D721Med (cell line): ENCODE data around the gene SIM2.

Experiments used
- DNase-seq: peaks from one replicate; pipeline ENCODE4 v3.0.0; 2011; ENCODE audit warnings: low spot score; ENCODE audit not compliant: insufficient read length
- FAIRE-seq: peaks from 2 replicates; lab custom pipeline; 2011; peaks lifted over from hg19 to GRCh38; lab: Jason Lieb, UNC
- TF ChIP-seq, protein P1 (sequence below): IDR thresholded peaks from 2 replicates; pipeline ENCODE4 v1.5.1; 2012; ENCODE audit warnings: mild to moderate bottlenecking, control low read depth; ENCODE audit not compliant: insufficient read depth; ENCODE audit errors: missing control alignments

Gene SIM2

DNA sequence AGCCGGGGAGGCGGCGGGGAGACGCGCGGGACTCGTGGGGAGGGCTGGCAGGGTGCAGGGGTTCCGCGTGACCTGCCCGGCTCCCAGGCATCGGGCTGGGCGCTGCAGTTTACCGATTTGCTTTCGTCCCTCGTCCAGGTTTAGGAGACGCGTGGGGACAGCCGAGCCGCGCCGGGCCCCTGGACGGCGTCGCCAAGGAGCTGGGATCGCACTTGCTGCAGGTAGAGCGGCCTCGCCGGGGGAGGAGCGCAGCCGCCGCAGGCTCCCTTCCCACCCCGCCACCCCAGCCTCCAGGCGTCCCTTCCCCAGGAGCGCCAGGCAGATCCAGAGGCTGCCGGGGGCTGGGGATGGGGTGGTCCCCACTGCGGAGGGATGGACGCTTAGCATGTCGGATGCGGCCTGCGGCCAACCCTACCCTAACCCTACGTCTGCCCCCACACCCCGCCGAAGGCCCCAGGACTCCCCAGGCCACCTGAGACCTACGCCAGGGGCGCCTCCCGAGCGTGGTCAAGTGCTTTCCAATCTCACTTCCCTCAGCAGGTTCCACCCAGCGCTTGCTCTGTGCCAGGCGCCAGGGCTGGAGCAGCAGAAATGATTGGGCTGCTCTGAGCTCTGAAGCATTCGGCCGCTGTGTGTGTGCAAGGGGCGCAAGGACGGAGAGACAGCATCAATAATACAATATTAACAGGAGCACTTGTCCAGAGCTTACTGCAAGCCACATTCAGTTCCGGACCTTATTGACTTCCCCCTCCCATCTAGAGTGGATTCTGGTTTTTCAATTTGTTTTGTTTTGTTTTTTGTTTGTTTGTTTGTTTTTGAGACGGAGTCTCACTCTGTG, 10.3 kb downstream of the SIM2 start:
- DNase-seq (no peak), FAIRE-seq (no peak)
- TF ChIP-seq, protein P1, sequence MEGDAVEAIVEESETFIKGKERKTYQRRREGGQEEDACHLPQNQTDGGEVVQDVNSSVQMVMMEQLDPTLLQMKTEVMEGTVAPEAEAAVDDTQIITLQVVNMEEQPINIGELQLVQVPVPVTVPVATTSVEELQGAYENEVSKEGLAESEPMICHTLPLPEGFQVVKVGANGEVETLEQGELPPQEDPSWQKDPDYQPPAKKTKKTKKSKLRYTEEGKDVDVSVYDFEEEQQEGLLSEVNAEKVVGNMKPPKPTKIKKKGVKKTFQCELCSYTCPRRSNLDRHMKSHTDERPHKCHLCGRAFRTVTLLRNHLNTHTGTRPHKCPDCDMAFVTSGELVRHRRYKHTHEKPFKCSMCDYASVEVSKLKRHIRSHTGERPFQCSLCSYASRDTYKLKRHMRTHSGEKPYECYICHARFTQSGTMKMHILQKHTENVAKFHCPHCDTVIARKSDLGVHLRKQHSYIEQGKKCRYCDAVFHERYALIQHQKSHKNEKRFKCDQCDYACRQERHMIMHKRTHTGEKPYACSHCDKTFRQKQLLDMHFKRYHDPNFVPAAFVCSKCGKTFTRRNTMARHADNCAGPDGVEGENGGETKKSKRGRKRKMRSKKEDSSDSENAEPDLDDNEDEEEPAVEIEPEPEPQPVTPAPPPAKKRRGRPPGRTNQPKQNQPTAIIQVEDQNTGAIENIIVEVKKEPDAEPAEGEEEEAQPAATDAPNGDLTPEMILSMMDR: no peak

DNA sequence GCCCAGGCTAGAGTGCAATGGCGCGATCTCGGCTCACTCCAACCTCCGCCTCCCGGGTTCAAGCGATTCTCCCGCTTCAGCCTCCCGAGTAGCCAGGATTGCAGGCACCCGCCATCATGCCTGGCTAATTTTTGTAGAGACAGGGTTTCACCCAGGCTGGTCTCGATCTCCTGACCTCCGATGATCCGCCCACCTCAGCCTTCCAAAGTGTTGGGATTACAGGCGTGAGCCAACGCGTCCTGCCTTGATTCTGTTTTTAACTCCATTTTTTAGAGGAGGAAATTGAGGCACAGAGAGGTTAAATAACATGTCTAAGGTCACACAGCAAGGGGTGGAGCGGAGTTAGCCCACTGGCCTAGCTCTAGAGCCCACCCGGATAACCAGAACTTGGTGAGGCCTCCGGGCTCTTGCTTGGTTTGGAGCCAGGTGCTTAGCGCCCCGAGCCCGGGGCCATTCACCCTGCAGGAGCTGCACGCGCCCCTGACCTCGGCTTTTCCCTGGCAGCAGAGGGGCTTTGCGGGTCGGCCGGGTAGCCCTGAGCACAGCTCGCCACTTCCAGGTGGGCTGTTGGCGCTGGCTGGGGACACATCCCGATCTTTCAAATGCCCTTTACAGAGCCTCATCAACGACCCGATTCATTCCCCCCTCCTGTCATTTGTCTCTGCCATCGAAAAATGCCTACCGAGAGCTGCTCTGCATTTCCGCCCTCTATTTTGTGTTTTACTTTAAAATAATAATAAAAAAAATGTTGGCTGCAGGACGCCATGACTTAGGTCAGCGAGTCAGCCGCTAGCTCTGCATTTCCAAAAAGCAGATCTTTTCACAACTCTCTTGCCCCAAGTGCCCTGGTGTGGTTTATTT, 11.2 kb downstream of the SIM2 start:
- FAIRE-seq (no peak), DNase-seq (no peak)
- TF ChIP-seq, protein P1: no peak

DNA sequence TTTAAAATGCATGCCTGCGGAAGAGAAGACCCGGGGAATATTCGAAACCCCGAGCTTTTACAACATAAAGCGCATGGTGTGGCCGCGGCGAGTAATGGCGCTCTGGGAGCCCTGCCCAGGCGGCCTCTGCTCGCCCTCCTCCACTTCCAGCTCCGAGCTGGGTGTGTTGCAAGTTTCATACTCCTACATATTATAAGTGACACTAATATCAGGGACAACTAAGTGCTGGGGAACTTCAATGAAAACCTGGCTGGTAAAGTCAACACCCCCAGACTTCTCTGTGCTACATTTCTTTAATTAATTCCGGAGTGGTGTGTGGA, 11.8 kb downstream of the SIM2 start:
- TF ChIP-seq, protein P1: no peak
- no peak for FAIRE-seq
- no peak for DNase-seq

DNA sequence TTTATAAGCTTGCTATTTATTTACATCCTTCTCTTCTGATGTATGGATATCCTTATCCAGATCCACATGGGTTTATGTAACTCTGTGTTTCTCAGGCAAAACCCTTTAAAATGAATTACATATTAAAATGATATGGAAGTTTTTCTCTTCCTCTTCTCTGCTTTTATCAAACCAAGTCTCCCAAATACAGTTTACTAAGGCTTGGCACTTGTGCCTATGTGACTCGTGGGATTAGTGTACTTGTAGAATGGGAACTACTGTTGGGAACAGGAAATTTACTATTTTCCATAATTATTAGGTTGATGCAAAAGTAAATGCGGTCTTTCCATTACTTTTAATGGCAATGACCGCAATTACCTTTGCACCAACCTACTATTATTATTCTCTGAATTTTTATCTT, 14.8 kb downstream of the SIM2 start:
- FAIRE-seq (no peak), DNase-seq (no peak)
- TF ChIP-seq, protein P1: no peak

DNA sequence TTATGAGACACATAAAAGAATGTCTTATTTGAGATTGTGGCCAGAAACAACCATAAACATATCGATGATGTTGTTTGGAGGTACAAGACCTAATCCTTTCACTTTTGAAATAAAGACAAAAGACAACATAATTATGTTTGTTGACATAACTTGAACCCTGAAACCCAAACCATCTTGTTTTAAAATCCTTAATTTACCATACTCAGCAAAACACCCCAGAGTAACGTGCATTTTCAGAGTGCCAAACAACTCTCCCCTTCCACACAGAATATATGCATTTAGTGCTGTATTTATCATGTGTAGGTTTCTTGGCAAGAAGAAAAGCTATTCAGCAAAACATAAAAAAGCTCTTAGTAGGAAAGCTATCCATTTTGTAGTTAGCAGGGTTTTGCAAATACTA, 17.5 kb downstream of the SIM2 start:
- TF ChIP-seq, protein P1: no peak
- DNase-seq (no peak), FAIRE-seq (no peak)

DNA sequence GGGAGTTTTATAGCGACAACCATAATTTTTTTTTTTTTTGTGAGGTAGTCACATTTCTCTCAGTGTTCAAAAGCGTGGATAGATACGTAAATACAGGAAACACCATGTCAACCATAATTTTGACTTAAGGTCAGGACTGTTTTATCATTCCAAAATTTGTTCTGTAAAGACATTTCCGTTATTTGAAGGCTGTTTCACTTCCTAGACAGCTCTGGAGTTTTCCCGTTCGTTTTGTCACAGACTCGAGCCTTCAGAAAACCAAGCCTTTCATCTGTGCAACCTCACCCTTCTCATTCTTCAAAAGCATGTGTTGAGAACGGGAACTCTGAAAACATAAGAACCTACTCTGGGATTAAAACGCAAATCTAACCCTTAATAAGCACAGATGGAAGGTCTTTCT, 17.9 kb downstream of the SIM2 start:
- no peak for DNase-seq
- TF ChIP-seq, protein P1: no peak
- FAIRE-seq: no peak
